Calu3 (cell line): ENCODE measurements around the gene IL17RD. TPM values are rescaled to one million over a fixed set of nuclear protein-coding genes. Genes with fewer than 3 reads are reported as not detected.

Experiments used
- BruUV-seq: library from RNA; stranded (reverse); fragments of 400-500 nt; replicated peaks from 2 replicates; lab custom pipeline; 2021; lab: Mats Ljungman, UMichigan
- CTCF ChIA-PET: fragments of 300-600 bp; sonication (Branson Sonifier 250); formaldehyde crosslinking; loops from one replicate; lab custom pipeline; 2022; ENCODE audit warnings: antibody characterized with exemption; lab: Charles Lee
- DNase-seq: peaks from one replicate; pipeline ENCODE4 v3.0.0; 2022
- H3K27ac Mint-ChIP-seq: one replicate; pipeline ENCODE4 v1.8.0; 2022; ENCODE audit warnings: mixed read lengths; ENCODE audit not compliant: unreplicated experiment
- H3K27me3 Mint-ChIP-seq: one replicate; pipeline ENCODE4 v1.8.0; 2022; ENCODE audit warnings: mixed read lengths; ENCODE audit not compliant: unreplicated experiment
- H3K36me3 Mint-ChIP-seq: one replicate; pipeline ENCODE4 v1.8.0; 2022; ENCODE audit warnings: mild to moderate bottlenecking, moderate library complexity, mixed read lengths; ENCODE audit not compliant: insufficient read depth, unreplicated experiment
- H3K4me1 Mint-ChIP-seq: one replicate; pipeline ENCODE4 v1.8.0; 2022; ENCODE audit warnings: mild to moderate bottlenecking, low read depth, mixed read lengths; ENCODE audit not compliant: unreplicated experiment
- H3K4me3 Mint-ChIP-seq: one replicate; pipeline ENCODE4 v1.8.0; 2022; ENCODE audit warnings: mild to moderate bottlenecking, low read depth, moderate library complexity, mixed read lengths; ENCODE audit not compliant: unreplicated experiment
- H3K9me3 Mint-ChIP-seq: one replicate; pipeline ENCODE4 v1.8.0; 2022; ENCODE audit warnings: low read depth, mixed read lengths; ENCODE audit not compliant: unreplicated experiment
- CTCF ChIP-seq: fragments of 200-600 bp; IDR thresholded peaks from one replicate; pipeline ENCODE4 v1.8.0; 2022; ENCODE audit warnings: antibody characterized with exemption; ENCODE audit not compliant: unreplicated experiment
- intact Hi-C: fragments of 100-400 bp; cut with micrococcal nuclease; formaldehyde crosslinking; loops from one replicate; pipeline ENCODE4 v1.10.0; 2022; ENCODE audit not compliant: unreplicated experiment
- total RNA-seq: library from RNA; stranded (reverse); gene quantifications from 2 replicates; pipeline ENCODE4 v1.2.3, GENCODE V29; 2022

IL17RD gene
- total RNA-seq, 1 experiment from 2014 or later = 2.2 TPM

GRCh38 chr3:57160076-57160764 is 4.9 kb downstream of the IL17RD start:
- H3K27me3 Mint-ChIP-seq = peaks cover 63% of the 10 kb centered on the region
- H3K27ac Mint-ChIP-seq = no peak overlapping the region

GRCh38 chr3:57158813-57159738 is 6.1 kb downstream of the IL17RD start:
- CTCF ChIA-PET = interaction anchor here (0.9 kb wide), 1 partner anchor 1308 kb away, joined by 3 read pairs; no protein-coding TSS in a partner anchor
- Mint-ChIP-seq H3K27ac (no peak overlapping the region), H3K4me1 (no peaks in the 10 kb centered on the region), H3K36me3 (peaks cover under 1% of the 10 kb centered on the region), H3K4me3 (no peak overlapping the region), H3K9me3 (no peaks in the 10 kb centered on the region), H3K27me3 (peaks cover 56% of the 10 kb centered on the region)
- DNase-seq = no peak
- no peak for TF ChIP-seq CTCF
- intact Hi-C loops = no loop called here
- no TSS peak for BruUV-seq

More at GRCh38 chr3:57160076-57160764, 4.9 kb downstream of the IL17RD start:
- H3K4me3 Mint-ChIP-seq = no peak overlapping the region
- no peaks in the 10 kb centered on the region for H3K9me3 Mint-ChIP-seq
- no TSS peak for BruUV-seq
- intact Hi-C loops = no loop called here
- DNase-seq = no peak
- H3K36me3 Mint-ChIP-seq = peaks cover 11% of the 10 kb centered on the region
- CTCF ChIA-PET = interaction anchor here (0.6 to 0.9 kb wide), 2 partner anchors 77 to 1306 kb away, joined by 3 to 8 read pairs; no protein-coding TSS in a partner anchor
- no peak for TF ChIP-seq CTCF
- H3K4me1 Mint-ChIP-seq = no peaks in the 10 kb centered on the region

- no peak overlapping the region for H3K4me3 Mint-ChIP-seq
- TF ChIP-seq CTCF = no peak
- DNase-seq = no peak
- CTCF ChIA-PET = no interaction called here
- H3K4me1 Mint-ChIP-seq = no peaks in the 10 kb centered on the region
- H3K9me3 Mint-ChIP-seq = no peaks in the 10 kb centered on the region
- H3K27me3 Mint-ChIP-seq = peaks cover 48% of the 10 kb centered on the region
- no peak overlapping the region for H3K27ac Mint-ChIP-seq
- BruUV-seq = no TSS peak
- intact Hi-C loops = no loop called here
- H3K36me3 Mint-ChIP-seq = no peaks in the 10 kb centered on the region
These were observed 6.8 kb downstream of the IL17RD start for GRCh38 chr3:57158325-57158724.

GRCh38 chr3:57157545-57157944 is 7.6 kb downstream of the IL17RD start:
- CTCF ChIA-PET = no interaction called here
- Mint-ChIP-seq H3K4me1 (no peaks in the 10 kb centered on the region), H3K9me3 (no peaks in the 10 kb centered on the region), H3K4me3 (no peak overlapping the region), H3K27me3 (peaks cover 40% of the 10 kb centered on the region), H3K27ac (no peak overlapping the region), H3K36me3 (no peaks in the 10 kb centered on the region)
- BruUV-seq = no TSS peak
- intact Hi-C loops = no loop called here
- DNase-seq = no peak
- no peak for TF ChIP-seq CTCF
